GM21528 (cell line): ENCODE measurements around the gene SPATS2L.

ENCODE experiments used
- ATAC-seq: cut with Tn5 transposase; IDR thresholded peaks from one replicate; pipeline ENCODE4 v1.9.1; 2021; ENCODE audit warnings: mild to moderate bottlenecking, moderate library complexity; ENCODE audit not compliant: unreplicated experiment, low FRiP score

The SPATS2L gene

DNA sequence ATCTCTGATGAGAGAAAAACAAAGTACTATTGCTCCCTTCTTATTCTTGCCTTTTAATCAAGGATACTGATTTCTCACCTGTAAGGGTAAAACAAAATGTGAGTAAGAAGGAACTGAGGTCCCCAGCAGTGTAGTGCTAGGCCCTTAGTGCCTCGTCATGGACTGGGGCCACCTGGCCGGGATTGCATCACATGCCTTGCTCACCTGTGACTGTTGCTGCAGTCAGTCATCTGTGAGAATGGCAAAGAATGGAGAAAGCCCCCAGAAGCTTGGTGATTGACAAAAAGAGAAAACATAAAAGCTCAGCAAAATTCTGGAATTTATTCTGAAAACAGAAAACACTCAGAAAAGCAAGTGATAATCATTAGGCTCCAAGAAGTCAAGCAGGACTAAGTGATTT lies 63.4 kb downstream of the SPATS2L start:
- no peak for ATAC-seq

DNA sequence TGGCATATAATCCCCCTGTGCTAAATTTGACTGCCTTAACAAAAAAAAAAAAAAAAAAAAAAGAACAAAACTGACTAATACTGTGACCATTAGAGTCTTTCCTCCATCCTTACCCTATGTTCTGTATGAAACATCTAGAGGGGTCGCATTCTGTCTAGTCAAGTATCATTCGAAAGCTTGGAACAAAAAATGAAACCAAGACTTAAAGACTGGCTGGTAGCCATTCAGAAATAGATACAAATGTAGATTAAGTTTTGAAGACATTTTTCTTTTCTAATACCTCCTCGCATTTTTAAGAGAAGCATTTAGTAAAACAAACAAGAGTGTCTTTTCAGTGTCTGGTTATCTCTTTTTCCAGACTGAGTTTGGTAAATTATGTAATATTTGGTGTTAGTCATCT lies 66.7 kb downstream of the SPATS2L start:
- ATAC-seq = peak; percentile 47

DNA sequence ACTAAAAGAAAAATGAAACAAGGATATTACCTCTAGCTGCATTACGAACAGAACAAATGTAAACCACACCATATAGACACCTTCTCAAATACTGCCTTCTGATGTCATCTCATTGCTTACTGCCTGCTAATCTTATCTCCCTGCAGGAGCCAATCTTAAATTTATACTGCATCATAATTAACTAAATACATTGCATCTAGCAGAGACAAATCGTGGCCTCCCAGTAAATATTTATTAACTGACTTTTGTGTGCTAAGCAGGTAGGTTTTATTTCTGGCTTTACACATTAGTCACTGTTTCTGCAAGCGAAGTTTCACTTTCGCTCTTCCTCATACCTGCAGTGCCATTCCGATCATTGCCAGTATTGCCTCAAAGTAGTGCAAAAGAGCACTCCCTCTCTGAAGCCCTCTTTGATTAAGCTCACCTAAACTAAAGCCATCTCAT lies 67.5 kb downstream of the SPATS2L start:
- peak; percentile 87 for ATAC-seq

DNA sequence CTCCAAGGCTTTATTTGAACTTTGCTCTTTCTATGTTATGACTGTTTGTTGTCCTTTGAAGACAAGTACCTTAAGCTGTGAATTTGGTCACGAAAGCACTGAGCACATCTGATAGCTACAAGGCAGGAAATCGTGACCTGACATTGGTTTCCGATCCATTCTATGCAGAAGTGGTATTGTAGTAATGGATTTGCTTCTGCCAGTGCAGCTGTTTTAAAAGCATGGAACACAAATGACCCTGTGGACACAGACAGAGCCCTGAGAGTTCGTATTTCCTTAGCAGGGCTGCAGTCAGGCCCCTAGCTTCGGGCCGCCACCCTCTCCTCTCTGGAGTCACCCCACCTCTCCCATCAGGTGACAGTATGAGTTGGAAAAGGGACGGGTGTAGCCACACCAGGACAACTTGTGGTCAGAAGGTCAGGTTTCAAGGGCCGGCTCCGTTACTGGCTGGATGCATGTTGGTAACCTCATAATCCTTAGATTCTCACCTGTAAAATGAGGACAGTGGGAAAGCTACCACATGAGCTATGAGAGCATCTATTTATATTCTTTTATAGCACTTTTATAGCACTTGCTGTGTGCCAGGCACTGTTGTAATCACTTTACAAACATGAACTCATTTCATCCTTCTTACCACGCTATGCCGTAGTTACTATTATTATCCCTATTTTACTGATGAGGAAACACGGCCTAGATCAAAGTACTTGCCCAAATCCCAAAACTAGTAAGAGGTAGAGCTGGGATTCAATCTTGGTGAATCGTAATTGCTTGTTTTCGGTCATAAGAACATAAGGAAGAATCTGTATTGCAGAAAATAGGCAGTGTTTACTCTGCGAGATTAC lies 70.2 kb downstream of the SPATS2L start:
- ATAC-seq = no peak

DNA sequence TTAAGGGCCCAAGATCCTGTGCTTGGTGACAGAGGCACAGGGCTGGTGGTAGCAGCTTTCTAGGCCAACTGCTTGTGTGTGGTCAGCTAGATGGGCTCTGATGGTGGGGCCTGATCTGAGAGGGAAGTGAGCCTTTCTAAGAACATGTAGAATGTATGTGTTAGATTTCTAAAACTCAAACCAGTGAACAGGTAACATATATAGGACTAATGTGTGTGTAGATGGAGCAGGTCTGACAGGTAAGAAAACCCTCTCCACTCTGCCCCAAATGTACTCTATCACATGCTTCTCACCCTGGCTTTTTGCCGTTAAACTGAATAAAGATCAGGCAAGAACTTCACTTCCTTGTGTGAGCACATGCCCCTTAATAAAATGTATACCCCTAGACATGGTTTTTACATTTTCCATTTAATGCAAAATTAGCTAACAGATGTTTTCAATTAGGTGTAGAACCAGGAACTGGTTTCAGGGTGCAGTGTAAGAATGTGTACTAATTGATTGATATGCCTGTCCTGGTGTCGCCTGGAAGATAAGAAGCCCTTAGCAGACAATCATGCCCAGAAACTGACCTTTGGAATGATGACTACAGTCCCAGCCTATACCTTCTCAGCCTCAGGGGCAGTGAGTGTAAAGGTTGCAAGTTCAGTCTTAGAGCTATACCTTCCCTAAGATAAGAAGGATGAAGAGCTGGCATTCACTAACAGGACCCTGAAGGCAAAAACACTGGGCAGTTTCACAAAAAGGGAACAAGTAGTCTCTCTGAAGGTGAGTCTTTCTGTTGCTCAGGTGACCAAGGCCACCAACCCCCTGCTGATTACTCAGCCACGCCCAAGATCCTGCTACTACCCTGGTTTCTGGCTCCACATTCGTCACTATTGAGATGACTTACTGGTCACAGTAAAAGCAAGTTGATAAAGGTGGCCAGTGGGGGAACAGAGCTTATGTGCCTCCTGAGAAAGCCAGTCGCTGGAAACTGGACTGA lies 71.2 kb downstream of the SPATS2L start:
- no peak for ATAC-seq

DNA sequence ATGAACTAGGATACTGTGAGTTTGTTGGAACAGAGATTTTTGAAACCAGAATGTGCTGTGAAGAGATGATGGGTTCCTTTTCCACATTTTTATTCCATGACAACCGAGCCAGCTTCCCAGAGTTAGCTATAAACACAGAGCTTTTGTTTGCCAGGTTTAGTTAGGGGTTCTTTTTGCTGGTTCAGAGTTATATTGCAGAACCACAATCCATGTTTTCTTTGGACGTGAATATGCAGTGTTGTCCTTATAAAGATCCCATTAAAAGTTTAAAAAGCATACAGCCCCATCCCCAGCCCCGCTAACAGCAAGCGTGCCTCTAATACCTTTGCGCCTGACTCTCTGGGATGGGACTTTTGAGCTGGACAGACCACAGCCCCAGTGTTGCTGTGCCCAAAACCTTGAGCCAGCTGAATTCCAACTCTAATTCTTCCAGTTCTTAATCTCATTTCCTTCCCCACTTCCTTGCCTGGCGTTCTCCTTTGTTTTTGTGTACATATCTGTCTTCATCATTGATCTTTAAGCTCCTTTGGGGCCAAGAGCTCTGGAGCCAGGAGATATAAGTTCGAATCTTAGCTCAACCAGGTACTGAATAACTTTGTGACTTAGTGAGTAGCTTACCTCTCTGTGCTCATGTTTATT lies 72.3 kb downstream of the SPATS2L start:
- ATAC-seq = no peak

DNA sequence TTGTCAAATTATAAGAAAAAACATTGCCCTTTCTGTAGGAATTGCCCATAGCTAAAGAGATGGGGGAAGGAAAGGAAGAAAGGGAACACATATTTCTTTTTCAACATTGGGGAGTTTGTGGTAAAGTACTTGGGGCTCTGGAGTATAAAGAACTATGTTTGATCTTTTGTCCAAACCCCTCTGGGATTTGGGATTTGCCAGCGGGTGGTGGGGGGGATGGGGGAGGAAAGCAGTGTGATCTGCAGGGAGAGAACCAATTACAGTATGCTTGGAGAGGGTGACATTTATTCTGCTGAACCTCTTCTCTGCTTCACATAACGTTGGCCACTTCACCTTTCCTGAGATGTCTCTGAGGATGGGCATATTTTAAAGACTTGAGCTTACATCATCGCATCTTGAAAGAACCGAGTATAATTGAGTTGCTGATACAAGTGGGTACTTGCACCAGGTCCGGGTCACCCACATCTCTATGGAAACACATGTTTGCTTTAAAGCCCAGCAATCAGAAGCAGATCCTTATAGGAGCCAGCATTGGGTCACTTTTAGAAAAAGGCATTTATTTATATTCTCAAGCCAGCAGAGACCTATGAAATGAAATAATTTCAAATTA lies 73.1 kb downstream of the SPATS2L start:
- ATAC-seq = no peak

DNA sequence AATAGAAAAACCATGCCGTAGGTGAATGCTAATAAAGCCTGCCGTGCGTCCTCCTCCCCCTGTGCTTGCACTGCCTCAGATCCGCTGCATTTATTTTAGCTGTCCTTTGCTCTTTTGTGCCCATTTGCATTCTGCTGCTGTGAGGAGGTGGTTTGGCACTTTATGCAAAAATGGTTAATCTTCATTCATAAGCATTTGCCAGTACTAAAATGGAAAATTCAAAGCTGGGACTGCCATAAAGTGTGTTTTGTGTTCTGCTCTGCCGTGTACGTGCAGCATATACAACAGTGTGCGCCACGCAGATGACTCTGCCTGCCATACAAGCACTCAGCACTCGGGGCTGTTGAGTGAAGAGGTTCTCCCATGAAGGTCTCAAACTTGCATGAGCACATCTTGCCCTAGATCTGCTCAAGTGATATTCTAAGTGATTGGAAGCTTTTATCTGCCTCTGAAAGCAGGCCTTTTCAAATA lies 73.6 kb downstream of the SPATS2L start:
- ATAC-seq = no peak

DNA sequence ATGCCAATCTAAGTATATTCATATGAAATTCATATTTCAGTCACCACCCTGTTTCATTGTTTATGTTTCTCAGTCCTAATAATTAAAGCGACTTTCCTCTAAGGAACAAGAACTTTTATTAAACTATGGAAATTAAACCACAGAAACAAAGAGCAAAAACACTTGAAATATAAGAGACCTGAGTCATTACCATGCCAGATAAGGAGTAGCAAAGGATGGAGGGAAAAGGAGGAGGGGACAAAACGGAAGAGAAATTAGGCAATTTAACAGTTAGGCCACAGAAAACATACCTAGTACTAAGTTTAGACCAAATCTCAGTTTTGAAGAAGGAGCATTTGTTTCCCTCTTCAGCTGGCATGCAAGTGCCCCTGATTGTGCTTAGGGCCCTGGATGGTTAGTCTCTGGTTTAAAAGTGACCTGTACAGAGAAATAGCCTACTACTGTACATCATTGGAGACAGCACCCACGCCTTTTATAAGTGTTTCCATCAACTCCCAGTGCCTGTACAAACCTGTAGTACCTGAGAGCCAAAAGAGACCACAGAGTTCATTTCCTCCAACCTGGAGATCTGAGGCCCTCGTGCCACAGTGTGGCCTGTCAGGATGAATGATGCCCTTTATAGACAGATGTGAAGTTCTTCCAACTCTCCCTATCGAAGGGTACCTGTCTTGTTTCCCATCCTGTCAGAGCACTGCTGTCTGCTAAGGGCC lies 74.5 kb downstream of the SPATS2L start:
- no peak for ATAC-seq

DNA sequence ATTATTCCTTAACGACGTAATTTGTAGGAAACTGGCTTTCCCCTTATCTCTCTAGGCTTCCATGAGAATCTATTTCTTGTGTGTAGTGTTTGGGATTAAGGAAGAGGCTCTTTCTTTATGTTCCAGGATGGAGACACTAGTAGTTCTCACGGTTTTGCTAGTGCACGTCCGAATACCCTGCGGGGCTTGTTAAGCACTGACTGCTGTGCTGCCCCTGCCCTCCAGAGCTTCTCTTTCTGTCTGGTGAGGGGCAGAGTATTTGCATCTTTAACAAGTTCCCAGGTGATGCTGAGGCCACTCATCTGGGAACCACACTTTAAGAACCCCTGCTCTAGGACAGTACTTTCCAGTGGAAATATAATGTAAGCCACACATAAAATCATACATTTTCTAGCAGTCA lies 76.4 kb downstream of the SPATS2L start:
- ATAC-seq = no peak

DNA sequence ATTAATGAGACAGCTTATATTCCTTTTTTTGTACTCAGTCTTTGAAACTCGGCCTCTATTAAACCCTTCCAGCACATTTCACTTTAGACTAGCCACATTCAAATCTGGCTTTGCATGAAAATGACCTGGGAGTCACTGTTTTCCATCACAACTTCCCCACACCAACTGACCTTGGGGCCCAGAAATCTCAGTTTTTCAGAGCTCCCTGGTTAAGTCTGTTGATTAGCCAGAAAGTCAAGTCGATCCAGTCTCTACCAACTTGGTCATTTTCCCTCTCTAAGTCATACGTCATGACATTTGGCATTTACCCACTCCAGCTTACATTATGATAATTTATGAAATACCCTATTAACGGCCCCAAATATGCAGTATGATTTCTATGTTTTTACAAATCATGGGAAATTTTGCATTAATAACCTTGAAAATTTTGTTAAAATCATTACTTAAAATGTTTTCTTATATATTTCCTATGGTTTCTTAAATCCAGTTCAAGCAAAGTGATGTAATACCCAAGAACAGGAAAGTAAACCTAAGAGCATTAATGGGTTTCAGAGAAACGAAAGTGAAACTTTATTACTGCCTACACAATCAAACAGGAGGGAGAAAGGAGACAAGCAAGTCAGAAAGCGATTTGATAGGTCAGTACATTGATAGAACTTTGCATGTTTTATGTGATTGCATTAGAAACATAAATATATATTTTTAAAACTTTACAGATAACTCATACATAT lies 77.1 kb downstream of the SPATS2L start:
- peak; percentile 57 for ATAC-seq

DNA sequence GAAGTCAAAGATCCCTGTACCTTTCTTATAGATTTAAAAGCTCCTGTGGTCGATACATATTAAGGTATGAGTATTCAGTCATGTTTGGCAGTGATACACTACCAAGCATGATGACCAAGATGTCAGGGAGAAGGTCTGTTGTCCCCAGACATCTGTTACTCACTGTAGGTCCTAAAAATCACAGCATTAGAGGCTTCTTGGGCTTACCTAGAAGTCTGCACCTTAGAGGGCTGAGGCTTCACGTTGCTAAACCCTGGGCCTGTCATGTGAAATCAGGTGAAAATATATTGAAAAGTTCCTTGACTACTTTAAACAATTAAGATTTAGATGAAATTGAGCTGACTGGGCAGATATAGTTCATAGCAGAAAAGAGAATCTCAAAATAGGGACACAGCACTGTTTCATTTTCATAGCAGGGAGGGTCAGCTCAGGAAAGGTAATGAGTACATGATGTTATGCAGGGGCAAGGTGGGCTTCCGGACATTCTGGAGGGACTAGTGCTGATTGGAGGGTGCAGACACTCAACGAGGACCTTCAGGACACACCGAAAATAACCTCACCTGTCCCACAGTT lies 78.7 kb downstream of the SPATS2L start:
- ATAC-seq = no peak

DNA sequence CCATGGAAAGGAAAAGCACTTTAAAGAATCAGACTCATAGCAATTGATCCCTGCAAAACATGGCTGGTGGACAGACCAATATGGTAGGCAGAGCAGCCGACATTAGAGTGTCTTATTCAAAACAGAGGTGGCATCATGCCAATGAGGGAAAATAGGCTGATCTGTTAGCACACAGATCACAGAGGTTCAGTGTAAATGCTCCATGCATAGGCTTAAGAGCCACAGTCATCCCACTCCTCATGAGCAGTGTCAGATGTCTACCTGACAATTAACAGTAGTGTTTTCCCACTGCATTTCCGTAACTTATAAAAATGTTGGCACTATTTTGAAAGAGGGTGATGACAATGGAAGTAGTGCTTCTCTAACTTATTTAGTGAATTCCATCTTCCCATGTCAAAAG lies 86.7 kb downstream of the SPATS2L start:
- no peak for ATAC-seq

DNA sequence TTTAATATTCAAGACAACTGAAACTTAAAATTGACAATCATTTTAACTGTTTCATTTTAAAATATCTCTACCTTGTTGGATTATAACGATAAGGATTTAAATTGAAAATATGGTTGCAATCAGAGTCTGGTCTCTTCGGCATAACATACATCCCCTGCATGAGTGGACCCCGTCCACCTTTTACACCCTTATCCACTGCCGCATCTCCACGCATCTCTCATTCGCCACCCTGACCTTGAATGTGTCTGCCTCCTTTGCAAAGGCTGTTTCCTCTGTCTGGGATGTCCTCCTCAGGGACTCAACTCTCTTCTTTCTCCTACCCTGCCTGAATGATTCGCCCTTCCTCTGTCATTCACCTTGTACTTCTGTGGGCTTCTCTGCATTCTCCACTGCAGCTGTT lies 87.6 kb downstream of the SPATS2L start:
- no peak for ATAC-seq

DNA sequence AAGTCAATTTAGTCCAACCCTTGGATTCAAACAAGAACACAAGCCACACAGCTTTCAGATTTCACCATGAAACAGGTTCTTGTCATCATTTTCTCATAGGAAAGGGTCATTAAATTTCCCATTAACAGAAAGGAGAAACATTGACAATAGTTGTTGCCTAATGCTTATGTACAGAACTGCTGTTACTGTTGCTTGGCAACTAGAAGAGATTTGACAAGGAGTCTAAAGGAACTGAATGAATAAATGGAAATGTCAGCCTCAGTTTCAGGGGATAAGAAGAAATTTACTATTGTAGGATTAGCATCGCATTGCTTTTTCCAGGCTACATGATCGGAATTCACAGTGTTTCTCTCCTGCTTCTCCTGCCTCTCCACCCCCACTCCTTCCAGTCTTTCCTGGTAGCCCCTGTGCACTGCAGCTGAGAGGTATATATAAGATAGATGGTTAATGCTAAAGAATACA lies 90.3 kb downstream of the SPATS2L start:
- no peak for ATAC-seq

DNA sequence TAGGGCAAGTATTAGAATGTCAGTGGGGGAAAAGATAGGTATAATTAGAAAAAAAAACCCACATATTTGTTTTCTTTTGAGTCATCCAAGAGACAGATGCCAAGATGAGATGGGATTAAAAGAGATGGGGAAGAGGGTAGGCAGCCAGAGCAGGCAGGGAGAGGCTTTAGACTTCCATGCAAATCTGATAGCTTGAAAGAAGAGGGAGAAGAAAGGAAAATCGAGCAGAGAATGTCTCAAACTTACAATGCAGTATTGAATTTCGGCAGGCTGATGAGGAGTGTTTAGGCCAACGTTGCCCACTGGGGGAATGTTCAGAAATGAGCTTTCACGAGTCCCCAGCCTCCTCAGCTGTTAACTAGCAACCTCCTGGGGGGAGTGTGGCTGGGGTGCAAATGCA lies 91.3 kb downstream of the SPATS2L start:
- no peak for ATAC-seq

DNA sequence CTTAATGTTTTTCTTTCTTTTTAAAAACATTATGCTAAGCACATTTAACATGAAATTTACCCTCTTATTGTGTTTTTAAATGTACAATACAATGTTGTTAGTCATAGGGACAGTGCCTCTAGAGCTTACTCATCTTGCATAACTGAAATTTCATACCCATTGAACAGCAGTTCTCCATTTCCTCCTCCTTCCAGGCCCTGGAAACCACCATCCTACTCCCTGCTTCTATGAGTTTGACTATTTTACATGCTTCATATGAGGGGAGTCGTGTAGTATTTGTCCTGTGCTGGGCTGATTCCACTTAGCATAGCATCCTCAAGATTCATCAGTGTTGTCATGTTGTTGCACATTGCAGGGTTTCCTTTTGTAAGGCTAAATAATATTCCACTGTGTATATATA lies 92.6 kb downstream of the SPATS2L start:
- ATAC-seq = no peak

DNA sequence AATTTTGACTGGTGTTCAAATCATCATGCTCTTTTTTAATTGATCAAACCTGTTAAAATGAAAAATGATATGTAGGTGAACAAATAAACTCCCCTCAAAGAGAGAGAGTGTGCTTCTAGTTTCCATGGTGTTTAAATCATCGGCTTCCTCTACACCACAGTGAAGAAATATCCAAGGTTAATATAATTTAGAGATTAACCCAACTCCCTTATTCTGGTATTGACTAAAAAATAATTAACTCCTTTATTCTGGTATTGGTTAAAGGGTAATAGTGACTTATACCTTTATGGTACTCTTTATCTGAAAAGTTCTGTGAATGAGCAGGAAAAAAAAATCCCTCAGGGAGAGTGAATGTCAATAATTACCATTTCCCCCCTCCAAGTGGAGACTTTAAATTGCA lies 93.1 kb downstream of the SPATS2L start:
- ATAC-seq = no peak

DNA sequence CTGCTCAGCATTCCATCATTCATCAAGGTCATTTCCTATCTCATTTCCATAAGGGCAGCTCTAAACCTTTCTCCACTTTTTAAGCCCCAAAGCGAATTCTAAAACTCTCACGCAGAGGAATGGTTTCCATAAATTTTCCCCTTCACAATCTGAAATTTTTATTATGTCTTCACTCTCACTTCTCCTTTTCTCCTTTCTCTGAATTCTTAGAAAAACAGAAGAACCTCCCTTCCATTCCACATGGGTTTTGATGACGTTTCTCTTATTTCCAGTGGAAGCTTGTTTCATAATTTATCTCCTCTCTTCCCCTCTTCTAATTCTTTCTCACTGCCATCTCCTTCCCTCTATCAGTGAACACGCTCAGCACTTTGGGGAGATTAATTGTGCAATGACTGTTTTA lies 97.3 kb downstream of the SPATS2L start:
- ATAC-seq = no peak
